GM10266 (cell line): ENCODE data around the gene FAM3C.
A peak's percentile ranks its signal among the peaks of the same experiment; 100 is the strongest.
"Not testable (repeated sequence)": the region's sequence is repeated elsewhere in the genome, so short reads cannot be mapped to it uniquely, and the experiment has no call there.

Source experiments
- DNase-seq: peaks from one replicate; pipeline ENCODE4 v3.0.0; 2012; ENCODE audit errors: extremely low spot score
- CTCF ChIP-seq: IDR thresholded peaks from 2 replicates; pipeline ENCODE4 v1.5.1; 2012; ENCODE audit warnings: mild to moderate bottlenecking, low read depth; ENCODE audit not compliant: control insufficient read depth, insufficient read depth; ENCODE audit errors: missing control alignments

FAM3C gene

GRCh38 chr7:121433775-121434174 is 37.7 kb upstream of the FAM3C start:
- no peak for TF ChIP-seq CTCF

GRCh38 chr7:121432486-121432885 is 36.4 kb upstream of the FAM3C start:
- peak; percentile 26 for DNase-seq

More at GRCh38 chr7:121433775-121434174, 37.7 kb upstream of the FAM3C start:
- DNase-seq: peak; percentile 29

GRCh38 chr7:121431996-121432395 is 35.9 kb upstream of the FAM3C start:
- TF ChIP-seq CTCF: no peak

GRCh38 chr7:121431389-121431995 is 35.4 kb upstream of the FAM3C start:
- DNase-seq: no peak
- no peak for TF ChIP-seq CTCF

More at GRCh38 chr7:121431996-121432395, 35.9 kb upstream of the FAM3C start:
- no peak for DNase-seq

GRCh38 chr7:121430558-121430957 is 34.5 kb upstream of the FAM3C start:
- no peak for TF ChIP-seq CTCF
- DNase-seq: no peak

GRCh38 chr7:121429798-121430197 is 33.7 kb upstream of the FAM3C start:
- TF ChIP-seq CTCF: no peak
- DNase-seq: no peak

GRCh38 chr7:121428855-121429489 is 32.9 kb upstream of the FAM3C start:
- no peak for TF ChIP-seq CTCF
- no peak for DNase-seq

- DNase-seq: not testable (repeated sequence)
Observed at GRCh38 chr7:121421743-121422142, 25.6 kb upstream of the FAM3C start.
